ENCODE measurements around the gene STRN. TPM values are rescaled to one million over a fixed set of nuclear protein-coding genes. Genes with fewer than 3 reads are reported as not detected.

The STRN gene
- total RNA-seq, 1 donor, result 26.5 TPM

DNA sequence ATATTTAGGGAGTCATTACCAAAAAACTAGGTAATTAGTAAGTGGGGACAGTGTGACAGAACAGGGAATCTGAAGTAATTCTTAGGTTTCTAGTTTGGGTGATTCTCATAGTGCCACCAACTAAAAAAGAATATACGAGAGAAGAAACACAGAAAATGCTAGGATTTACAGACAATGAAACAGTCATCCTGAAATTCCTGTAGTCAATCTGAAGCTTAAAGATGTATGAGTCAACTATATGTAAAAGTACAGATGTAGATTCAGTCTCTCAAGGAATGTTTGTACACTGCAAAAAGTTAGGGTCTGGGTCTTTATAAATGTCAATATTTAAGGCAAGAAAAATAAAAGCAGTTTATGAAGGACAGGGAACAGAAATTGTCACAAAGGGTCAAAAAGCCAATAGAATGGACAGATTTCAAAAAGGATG lies 107.0 kb downstream of the STRN start:
- no peak for DNase-seq (ENCODE audit: low read depth)
- TF ChIP-seq, protein P1, sequence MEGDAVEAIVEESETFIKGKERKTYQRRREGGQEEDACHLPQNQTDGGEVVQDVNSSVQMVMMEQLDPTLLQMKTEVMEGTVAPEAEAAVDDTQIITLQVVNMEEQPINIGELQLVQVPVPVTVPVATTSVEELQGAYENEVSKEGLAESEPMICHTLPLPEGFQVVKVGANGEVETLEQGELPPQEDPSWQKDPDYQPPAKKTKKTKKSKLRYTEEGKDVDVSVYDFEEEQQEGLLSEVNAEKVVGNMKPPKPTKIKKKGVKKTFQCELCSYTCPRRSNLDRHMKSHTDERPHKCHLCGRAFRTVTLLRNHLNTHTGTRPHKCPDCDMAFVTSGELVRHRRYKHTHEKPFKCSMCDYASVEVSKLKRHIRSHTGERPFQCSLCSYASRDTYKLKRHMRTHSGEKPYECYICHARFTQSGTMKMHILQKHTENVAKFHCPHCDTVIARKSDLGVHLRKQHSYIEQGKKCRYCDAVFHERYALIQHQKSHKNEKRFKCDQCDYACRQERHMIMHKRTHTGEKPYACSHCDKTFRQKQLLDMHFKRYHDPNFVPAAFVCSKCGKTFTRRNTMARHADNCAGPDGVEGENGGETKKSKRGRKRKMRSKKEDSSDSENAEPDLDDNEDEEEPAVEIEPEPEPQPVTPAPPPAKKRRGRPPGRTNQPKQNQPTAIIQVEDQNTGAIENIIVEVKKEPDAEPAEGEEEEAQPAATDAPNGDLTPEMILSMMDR (IDR thresholded peaks at IDR 0.05; ENCODE audit: insufficient read depth, low read length), result no peak
- no peak overlapping the region for H3K4me3 ChIP-seq (ENCODE audit: low read depth, low read length)

- no peak for DNase-seq (ENCODE audit: low read depth)
- H3K4me3 ChIP-seq (ENCODE audit: low read depth, low read length), result no peak overlapping the region
- TF ChIP-seq, protein P1 (IDR thresholded peaks at IDR 0.05; ENCODE audit: insufficient read depth, low read length), result no peak
Observed at GRCh38 chr2:36858551-36859365, 107.6 kb downstream of the STRN start.

GRCh38 chr2:36857713-36858112 lies 108.6 kb downstream of the STRN start:
- TF ChIP-seq, protein P1 (IDR thresholded peaks at IDR 0.05; ENCODE audit: insufficient read depth, low read length), result no peak
- no peak for DNase-seq (ENCODE audit: low read depth)

DNA sequence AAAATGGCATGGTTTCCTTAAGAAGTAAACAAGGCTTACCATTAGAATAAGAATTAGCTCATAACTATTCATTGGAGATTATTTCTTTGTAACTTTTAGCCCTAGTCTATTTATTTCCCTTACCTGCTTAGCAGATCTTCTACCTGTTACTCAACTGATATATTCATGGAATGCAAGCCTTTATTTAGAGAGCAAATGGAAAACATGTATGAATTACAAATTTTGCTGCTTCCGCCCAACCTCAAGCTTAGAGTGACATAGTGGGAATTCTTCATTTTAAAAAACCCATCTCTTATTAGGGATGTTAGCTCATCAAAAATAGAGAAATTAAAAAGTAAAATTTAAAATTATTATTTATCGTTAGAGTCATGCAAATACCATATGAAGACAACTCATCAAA lies 110.9 kb downstream of the STRN start:
- no peak for DNase-seq (ENCODE audit: low read depth)
- TF ChIP-seq, protein P1 (IDR thresholded peaks at IDR 0.05; ENCODE audit: insufficient read depth, low read length), result no peak

More at GRCh38 chr2:36857713-36858112, 108.6 kb downstream of the STRN start:
- H3K4me3 ChIP-seq (ENCODE audit: low read depth, low read length), result no peak overlapping the region

DNA sequence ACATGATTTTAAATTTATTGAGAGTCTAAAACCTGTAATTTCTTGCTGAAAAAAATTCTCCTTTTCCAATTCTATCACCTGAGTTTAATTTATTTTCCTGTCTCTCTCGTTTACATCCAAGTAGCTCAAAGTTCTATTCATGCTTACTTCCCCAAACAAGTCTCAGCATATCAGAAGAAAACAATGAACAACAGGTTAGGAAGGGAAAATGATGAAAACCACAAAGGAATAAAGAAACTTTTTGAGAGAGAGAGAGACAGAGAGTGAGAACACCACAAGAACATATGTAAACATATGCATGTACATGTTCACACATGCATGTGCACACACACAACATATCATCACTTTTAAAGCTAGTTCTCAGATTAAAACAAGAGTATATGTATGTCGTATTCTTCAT lies 112.1 kb downstream of the STRN start:
- no peak overlapping the region for H3K4me3 ChIP-seq (ENCODE audit: low read depth, low read length)
- DNase-seq (ENCODE audit: low read depth), result no peak
- TF ChIP-seq, protein P1 (IDR thresholded peaks at IDR 0.05; ENCODE audit: insufficient read depth, low read length), result no peak

More for the DNA sequence above, 110.9 kb downstream of the STRN start:
- H3K4me3 ChIP-seq (ENCODE audit: low read depth, low read length), result no peak overlapping the region

DNA sequence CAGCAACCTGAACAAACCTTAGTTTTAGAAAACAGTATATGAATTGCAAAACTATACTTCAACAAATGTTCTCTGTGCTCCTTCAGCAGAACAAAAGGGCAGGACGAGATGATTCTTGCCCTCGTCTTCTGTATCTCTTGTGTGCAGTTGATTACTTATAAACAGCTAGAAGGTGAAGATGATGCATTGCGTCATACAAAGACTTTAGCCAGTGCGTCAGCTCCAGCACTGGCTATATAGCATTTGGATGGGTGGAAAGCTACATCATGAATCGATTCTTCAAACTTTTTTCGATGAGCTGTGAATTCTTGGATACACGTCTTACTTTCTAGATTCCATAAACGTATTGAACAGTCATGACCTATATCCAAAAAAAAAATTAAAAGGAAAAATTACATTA lies 117.1 kb downstream of the STRN start:
- no peak for DNase-seq (ENCODE audit: low read depth)
- H3K4me3 ChIP-seq (ENCODE audit: low read depth, low read length), result no peak overlapping the region

More for the DNA sequence above, 117.1 kb downstream of the STRN start:
- TF ChIP-seq, protein P1 (IDR thresholded peaks at IDR 0.05; ENCODE audit: insufficient read depth, low read length), result no peak

Data from fibroblast of the aortic adventitia (primary cell).